Occipital lobe (tissue), 3 donors: ENCODE measurements around the gene OR10A3. TPM values are rescaled to one million over a fixed set of nuclear protein-coding genes. Genes with fewer than 3 reads are reported as not detected.

Experiments used
- DNase-seq: peaks from one replicate; lab custom pipeline; 2025; lab: John Stamatoyannopoulos, UW
- small RNA-seq: library from RNA; depleted of rRNA; stranded (forward); fragments of <200 nt; gene quantifications from one replicate; pipeline ENCODE3, GENCODE V24; 2014
- total RNA-seq: library from RNA; depleted of rRNA; stranded (reverse); fragments of >200 nt; gene quantifications from one replicate; pipeline ENCODE4 v1.2.3, GENCODE V29; 2014

Gene OR10A3
- total RNA-seq, 1 donor from 2014 or later = not detected

DNA sequence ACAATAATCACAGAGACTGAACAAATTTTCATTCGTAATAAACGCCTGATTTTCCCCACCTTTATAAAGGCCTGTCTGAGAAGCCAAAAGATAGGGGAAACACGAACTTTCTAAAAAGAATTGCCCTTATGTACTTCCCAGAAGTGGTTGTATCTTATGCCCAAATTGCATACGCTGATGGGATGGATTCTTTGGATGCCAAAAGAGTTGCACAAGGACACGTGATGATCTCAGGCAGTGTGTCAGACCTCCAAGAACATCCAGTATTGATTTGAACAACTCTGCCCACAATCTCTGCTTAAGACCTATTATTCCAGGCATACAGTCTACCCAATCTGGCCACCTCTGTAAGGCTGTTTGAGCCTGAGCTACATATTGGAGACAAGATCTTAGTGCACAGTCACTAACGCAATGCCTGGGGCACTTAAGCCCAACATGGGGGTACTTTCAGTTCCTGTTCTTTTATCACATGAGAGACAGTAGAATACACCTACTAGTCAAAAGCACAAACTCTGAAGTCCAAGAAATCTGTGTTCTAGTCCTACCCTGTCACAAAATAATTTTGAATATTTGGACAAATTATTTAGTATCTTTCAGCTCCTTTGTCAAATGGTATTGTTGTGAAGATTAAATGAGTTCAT lies 49.3 kb downstream of the OR10A3 start:
- DNase-seq = no peak

GRCh38 chr11:7890417-7891172 lies 50.9 kb downstream of the OR10A3 start:
- DNase-seq = no peak

DNA sequence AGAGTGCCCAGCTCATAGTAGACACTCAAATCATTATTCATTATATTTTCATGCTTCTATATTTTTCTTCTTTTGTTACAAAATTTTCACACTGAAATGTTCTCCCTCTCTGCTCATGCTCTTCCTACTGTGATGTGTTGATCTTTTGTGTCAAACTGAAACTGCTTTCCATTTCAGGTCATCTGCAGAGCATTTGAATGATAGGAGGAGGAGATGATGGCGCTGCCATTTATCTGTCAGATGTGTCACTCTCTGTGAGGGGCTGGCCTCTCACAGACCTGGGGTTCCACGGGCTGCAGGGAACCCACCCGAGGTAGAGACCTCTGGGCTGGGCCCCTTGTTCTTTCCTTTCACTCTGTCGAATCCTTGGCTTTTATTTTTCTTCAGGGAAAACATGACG lies 51.5 kb downstream of the OR10A3 start:
- DNase-seq = no peak

Small RNA genes within 50 kb of the gene (small RNA-seq; reads per million reads assigned to genes)
- gene COX6CP5 = not detected
- not detected for gene RNU6-943P

Other genes with a start within 250 kb of the OR10A3 start
- gene OVCH2, start 235.2 kb downstream of the OR10A3 start, total RNA-seq = not detected
- not detected for gene OR5P2, start 144.8 kb downstream of the OR10A3 start, total RNA-seq
- not detected for gene OR5P3, start 110.9 kb downstream of the OR10A3 start, total RNA-seq
- gene OR10A6, start 10.4 kb downstream of the OR10A3 start, total RNA-seq = not detected
- not detected for gene NLRP10, start 23.7 kb upstream of the OR10A3 start, total RNA-seq
- gene EIF3F, start 45.6 kb upstream of the OR10A3 start, total RNA-seq = 187 TPM
- gene TUB, start 139.5 kb upstream of the OR10A3 start, total RNA-seq = 88.3 TPM
- gene RIC3, start 227.3 kb upstream of the OR10A3 start, total RNA-seq = 55.7 TPM